GM19023 (cell line): ENCODE measurements around the gene DUSP10.

Experiments used
- ATAC-seq: cut with Tn5 transposase; IDR thresholded peaks from one replicate; pipeline ENCODE4 v1.9.1; 2021; ENCODE audit warnings: mild to moderate bottlenecking, moderate library complexity; ENCODE audit not compliant: unreplicated experiment

The DUSP10 gene

DNA sequence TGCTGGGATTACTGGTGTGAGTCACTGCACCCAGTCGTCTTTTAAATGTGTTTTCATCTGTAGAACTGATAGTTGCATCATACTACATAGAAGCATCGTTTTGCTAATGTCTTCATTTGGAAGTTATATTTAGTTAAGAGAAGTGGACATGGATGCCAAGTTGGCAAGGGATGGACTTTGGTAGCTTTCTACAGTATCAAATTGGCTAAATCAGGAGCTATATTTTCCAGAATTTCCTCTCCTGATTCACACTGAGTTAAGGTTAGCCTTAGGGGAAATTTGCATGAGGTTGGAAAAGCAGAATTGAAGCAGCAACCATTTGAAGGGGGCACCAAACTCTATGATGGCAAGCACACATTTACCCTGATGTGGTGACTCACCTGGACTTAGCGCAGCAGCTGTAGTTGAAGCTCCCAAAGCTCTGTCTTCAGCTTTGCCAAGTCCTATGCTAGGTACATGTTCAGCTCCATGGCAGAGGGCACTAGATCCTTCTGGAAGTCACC is 43.9 kb downstream of the DUSP10 start:
- ATAC-seq: no peak

DNA sequence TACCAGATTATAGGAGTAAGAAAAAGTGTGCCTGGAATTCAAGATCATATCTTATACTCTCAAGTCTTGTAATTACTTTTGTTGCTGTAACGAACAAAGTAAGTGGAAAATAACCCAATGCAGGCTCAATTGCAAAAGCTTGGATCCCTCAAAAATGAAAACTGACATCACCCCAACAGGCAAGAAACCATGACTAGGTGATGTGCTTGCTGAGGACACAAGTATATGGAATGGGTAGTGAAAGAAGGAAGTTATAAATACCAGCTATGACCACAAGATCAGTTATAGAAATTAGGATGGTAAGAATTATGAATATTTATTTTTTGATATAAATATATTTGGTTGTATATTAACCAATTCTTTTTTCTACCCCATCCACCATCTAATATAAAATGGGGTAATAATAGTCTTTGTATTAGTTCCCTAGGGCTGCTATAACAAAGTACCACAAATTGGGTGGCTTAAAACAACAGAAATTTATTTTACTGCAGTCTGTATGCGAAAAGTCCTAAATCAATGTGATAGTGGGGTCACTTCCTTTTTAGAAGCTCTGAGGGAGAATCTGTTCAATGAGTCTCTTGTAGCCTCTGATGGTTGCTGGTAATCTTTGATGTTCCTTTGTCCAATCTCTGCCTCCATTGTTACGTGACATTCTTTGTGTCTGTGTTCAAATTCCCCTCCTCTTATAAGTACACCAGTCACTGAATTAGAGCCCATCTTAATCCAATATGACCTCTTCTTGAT is 45.0 kb downstream of the DUSP10 start:
- no peak for ATAC-seq

DNA sequence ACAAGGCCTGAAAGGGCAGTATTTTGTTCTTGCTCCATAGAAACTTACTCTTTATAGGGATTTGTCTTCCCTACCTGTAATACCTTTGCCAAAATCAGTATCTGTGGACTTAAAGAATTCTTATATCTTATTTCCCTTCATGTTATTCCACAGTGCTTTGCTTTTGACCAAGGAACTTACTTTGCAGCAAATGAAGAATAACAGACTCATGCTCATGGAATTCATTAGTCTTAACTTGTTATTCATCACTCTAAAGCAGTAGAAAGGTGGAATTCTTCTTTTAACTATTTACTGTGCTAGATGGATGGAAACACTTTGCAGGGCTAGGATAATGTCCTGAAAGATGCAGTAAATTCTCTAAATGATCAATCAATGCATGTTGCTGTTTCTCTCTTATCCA is 45.9 kb downstream of the DUSP10 start:
- ATAC-seq: no peak

DNA sequence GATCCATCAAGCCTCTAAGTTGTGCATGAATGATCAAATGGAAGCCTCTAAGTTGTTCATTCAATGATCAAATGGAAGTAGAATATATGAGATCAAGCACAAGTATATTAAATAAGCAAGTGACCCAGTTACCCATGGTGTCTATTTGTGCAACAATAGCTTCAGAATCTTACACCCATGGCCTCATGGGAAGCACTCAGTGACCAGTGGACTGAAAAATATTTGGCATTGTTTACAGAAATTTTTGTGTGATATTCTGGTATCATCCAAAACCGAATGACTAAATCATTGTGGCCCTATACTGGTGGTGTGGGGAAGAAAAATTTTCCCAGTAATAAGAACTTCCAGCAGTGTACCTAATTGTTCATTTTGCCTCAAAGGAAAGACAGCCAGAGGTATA is 46.6 kb downstream of the DUSP10 start:
- ATAC-seq: no peak

DNA sequence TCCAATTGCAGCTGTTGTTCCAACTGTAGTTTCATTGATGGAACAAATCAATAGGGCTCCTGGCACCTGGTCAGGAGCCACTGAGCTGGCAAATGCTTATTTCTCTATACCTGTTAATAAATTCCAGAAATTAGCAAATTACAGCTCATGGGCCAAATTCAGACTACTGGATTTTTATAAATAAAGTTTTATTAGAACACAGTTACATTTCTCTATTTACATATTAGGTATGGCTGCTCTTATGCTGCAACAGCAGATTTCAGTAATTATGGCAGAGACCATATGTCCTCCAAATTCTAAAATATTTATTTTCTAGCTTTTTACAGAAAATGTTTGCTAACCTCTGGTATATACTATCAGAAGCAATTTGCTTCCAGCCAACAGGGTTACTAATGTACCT is 47.8 kb downstream of the DUSP10 start:
- no peak for ATAC-seq

DNA sequence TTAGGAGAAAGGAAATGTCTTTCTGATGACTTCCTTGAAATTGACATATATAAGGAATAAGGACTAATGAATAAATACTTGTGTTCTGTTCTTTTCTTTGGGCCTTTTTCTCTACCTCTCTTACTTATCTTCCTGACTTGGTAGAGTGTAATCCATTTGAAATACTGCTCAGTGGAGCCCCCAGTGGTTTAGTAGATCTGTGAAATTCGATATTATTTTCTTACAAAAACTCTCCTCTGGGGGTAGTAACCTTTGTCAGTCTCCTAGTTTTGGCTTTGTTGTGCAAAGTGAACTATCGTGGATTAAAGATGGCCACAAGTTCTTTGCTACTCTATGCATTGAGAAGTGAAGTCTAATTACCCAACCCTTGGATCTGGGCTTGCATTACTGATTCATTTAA is 48.8 kb downstream of the DUSP10 start:
- ATAC-seq: no peak

DNA sequence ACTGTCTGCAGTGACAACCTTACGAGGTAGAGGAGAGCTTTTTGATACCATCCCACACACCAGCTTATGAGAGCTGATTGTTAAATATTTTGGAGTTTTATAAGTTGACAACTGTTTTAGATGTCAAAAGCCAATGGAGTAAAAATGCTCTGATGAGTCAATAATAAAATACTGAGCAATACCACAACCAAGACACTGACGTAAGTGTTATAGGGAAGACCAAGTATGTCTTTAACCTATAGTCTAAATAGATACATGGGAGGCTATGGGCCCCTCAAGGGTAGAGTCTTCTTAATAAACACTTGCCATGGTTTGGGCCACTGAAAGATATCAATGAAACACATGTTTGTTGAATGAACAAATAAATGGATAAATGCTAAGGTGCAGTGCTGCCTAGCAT is 49.2 kb downstream of the DUSP10 start:
- ATAC-seq: no peak

DNA sequence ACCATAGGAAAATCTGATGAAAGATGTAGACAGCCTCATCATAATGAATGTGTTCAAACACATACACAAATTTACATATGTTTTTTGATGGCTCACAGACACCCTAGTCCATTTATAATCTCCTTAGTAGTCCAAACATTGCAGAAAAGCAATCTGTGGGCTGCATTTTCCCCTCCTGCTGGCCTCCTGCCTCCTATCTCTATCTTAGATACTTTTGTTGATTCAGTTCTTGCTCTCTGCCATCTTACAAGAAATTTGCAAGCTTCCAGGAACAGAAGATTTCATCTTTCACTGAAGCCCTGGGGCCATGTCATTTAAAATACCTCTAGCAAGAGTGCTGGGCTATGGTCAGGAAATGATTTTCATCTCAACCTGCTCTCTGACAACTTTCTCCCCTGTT is 50.6 kb downstream of the DUSP10 start:
- no peak for ATAC-seq

DNA sequence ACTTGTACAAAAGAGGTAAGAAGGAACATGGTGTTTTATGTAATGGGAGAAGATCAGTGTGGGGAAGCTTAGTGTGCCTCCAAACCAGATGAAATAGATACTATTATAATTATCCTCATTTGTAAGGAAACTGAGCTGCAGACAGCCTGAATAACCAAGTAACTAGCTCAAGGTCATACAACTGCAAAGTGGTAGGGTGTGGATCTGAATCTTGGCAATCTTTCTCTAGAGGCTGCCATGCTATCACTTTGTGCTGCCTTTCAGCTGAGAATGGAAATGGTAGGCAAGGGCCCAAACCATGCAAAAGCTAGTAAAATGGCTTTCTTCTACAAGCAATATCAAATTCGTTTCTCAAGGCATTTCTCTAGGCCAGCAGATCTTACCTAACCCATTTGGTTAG is 51.0 kb downstream of the DUSP10 start:
- ATAC-seq: no peak

DNA sequence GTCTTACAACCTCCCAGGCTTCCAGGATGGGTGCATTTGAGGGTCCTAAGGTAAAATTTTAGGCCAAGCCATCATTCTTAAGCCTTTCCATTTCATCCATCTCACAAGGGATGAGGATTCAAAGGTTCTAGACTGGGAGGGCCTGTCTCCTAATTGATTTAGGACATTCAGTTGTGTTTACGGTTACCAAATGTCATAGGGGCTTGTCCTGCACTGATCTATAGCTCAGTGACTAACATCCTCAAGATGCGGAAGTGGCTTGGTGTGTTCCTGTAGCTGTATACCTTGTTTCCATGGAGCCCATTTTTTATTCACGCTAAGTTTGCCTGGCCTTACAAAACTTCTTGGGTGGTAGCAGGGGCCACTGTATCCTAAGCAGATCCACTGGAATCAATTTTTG is 52.8 kb downstream of the DUSP10 start:
- no peak for ATAC-seq

DNA sequence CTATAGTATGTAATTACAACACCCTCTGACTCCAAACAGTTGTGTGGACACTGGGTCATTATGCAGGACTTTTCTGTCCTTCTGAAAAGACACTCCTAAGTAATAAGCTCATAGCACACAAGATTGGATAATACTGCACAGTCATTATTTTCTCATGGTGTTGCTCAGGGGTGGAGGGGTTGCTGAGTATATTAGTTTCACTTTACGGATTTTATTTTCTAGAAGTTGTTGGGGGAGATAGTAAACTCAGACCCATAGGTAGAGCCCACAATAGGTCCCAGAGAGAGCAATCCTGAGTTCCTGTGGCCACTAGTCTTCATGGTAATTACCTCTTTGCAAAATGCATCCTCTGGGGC is 53.4 kb downstream of the DUSP10 start:
- ATAC-seq: no peak

DNA sequence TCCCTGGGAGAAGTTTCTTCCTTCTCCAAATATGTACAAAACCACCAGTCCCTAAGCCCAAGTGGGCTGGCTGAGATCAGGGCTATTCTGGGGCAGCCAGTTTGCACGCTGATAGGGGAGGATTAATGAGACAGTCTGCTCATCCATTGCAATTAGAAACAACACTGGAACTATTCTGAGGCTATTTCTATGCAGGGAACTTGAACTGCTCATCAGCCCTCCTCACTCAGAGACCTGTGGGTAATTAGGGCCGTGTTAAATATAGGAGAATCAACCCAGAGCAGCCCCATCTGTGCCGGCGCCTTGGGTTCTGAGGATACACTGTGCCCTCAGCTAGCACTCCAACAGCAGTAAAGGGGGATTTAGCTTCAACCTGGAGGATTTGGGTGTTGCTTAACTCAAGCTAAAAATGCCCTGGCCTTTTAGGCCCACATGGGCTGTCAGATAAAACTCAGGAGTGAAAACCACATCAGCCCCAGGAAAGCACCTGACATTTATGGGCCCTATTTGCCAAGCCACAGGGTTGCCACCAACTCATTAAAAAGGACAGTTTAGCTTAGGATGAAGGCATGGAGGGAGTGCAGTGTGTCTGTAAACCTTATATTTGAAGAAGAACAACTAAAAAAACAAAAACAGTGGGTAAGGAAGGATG is 53.9 kb downstream of the DUSP10 start:
- ATAC-seq: no peak

DNA sequence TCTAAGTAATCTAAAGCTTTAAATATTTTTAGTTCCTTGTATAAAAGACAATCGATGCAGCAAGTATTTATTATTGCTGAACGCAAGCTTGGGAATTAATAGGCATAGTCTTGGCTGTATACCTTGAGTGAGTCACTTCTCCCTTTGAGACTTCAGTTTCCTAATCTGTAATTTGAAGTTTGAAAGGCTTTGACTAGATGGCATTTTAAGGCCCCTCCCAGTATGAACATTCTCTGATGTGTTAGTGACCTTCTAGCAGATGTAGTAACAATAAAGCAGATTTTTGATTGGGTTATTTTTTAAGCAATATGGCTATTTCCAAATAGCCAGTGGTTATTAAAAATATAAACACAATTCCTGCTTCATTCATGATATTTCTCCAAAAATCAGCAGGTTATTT is 58.2 kb downstream of the DUSP10 start:
- no peak for ATAC-seq

DNA sequence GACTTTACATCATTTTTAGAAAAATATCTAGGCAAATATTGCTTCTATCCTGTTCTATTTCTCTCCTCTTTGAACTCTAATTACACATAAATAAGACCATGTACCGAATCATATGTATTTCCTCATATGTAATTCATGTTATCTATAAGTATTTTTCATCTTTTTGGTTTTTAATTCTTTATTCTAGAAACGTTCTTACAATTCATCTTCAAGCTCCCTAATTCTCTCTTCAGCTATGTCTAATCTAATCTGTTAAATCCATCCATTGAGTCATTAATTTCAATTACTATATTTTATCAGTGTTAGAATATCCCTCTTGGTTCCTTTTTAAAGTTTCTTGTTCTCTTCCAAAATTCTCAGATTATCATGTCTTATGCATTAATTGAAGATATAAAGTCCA is 61.8 kb downstream of the DUSP10 start:
- ATAC-seq: no peak

DNA sequence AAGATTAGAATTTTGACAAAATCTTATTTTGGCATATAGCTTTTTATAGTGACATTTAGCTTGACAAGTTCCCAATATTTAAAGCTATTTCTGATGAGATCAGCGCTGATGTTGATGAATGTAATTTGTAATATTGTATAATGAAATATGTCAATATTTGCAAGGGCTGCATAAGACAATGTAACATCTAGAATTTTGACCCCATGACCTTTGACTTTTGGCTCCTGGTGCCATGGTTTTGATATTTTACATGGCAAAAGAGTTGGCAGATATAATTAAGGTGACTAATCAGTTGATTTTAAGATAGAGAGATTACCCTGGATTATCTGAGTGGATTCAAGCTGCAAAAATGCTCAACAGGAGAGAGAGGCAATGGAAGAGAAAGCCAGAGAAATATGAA is 63.9 kb downstream of the DUSP10 start:
- ATAC-seq: no peak

DNA sequence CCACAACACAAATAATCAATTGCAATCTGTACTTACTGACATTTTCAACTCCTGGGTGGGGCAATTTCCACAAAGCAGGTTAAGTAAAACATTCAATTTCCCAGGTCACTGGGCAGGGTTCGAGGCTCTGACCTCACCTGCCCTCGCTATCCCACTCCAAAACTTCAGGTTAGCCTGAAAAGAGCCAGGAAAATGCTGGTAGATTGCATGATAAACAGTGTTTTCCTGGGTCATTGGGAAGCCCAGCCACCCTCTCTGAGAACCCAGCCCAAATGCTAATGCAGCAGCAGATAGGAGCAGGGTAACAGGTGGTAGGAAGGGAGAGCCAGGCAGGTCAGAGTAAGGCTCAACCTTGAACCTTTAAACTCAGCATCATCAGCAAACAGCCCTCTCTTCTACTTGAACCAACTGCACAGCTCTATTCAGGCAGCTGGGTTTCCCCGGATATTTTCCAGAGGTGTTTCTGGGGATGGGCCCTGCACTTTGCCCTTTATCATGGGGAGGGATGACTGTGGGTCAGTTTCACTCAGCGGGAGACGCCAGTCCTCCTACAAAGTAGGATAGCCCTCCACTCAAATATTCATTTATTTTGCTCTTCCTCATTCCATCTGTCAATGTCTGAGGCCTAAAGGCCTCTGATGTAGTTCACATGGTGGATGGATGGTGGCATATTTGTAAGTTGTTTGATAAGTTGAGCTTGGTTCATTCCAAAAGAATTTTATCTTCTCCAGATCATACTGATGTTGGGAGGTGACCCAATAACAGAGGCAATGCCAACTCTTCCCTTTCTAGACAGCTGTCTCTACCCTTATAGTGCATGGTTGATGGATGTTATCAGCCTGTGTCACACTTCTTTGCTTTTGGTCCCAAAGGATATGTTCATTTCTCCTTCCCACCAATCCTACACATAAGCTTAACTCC is 65.7 kb downstream of the DUSP10 start:
- ATAC-seq: no peak

DNA sequence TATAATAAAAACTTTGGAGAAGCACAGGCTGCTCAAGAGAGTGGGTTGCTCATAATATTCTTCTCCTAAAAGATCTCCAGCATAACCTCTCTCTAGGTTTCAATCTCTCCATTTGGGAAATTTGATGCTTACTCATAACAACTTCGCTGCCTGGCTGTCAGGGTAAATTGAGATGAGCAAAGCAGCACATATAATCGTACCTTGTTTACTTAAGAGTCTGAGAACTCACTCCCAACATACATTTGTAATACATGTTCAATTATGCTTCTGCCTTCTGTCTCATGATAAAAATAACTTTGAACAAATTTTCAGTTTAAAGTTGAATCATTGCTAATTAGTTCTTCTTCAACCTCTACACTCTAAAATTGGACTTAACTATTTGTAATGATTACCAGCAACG is 68.9 kb downstream of the DUSP10 start:
- ATAC-seq: no peak

DNA sequence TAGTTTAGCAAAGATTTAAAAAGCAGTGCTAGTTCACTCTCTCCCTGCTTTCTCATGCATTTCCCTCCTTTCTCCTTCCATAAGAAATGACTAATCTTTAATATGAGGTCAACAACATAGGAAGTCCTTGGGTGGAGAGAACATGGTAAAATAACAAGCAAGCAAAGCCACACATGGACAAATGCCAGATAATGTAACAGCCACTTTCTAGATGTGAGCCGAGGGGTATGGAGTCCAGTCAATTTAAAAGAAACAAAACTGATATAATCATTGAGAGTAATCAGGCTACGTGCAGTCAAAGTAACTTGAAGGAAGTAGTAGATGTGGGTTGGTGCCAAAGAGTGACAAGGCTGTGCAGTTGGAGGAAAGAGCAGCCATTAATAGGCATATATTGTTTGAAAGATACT is 69.6 kb downstream of the DUSP10 start:
- ATAC-seq: no peak

DNA sequence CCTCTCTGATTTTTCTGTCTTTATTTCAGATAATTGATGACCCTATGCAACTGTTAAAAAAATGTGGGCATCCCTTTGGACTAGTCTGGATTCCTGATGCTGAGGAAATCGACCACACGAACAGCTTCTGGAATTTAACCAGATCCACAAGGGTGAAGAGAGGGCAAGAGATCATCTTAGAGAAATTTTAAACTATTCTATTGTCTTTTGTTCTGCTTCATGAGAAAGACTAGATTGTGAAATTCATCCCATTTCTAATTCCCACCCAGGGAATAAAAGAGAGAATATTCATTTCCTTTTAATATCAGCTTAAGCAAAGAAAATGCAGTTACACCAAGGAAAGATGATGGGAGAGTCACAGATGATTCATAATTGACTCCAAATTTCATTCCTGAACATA is 71.8 kb downstream of the DUSP10 start:
- no peak for ATAC-seq

DNA sequence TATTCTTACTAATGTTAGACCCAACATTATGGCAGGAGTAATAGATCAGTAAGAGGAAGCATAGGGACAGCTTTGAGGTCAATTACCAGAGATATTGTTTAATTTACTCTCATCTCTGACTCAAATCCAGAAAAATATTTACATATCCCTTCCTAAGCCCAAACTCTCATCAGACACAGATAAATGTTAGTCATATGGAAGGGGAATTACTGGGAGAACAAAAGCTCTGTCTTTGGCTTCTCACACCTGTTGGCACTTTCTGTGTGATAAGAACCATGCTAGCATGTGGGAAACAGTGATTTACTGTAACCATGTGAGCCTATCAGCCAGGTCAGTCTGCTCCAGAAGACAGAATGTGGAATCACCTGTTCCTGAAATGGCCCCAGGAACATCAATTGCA is 72.4 kb downstream of the DUSP10 start:
- no peak for ATAC-seq

DNA sequence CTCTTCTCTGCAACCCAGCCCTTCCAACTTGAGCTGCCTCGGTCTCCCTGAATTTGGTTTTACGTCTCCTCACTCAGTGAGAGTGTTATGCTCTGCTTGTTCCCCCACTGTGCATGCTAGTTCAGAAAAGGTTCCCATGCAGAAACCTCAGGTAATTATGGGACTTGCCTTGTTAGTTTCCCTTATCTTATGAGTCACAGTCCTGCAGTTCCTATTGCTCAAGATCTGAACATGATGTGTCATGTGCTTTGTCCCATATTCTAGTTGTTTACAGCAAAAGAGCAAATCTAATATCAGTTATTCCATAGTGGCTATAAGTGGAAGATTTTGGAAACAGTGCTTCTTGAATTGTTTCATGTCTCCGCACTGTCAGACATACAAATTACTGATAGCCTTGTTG is 74.4 kb downstream of the DUSP10 start:
- peak; percentile 97 for ATAC-seq

DNA sequence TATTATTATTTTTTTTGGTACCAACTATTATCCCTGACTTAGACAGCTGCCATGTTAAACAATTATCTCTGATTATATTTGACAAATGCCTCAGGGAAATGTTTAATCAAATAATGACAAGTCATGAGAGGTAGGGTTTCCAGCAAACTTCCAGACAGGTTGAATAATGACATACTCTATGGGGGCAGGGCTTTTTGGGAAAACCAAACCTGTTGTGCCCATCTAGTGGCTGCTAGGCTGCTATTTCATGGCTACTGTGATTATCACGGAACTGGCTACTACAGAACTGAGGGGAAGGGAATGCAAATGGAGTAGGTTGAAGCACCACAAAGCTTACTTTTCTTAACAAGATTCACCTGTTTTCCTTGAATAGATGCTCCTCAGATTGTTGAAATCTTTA is 77.6 kb downstream of the DUSP10 start:
- ATAC-seq: no peak
